Left lung (tissue), 10 donors: Measurements from ENCODE around the gene OPHN1. TPM values are rescaled to one million over a fixed set of nuclear protein-coding genes. Genes with fewer than 3 reads are reported as not detected.

Source experiments
- ATAC-seq: fragments of 200-7000 bp; cut with Tn5 transposase; one replicate; pipeline ENCODE4 v1.9.1; 2020; ENCODE audit warnings: moderate library complexity
- DNase-seq, 4 donors: peaks; one replicate each; pipeline ENCODE4 v3.0.0-alpha.2; 2013 to 2020
- H3K27ac ChIP-seq, 2 donors: fragments of 200-600 bp; sonication (generic) in 1 of 2; one replicate each; pipeline versions ENCODE4 v1.5.0 to v1.8.0; 2020 to 2021
- H3K27me3 ChIP-seq, 2 donors: fragments of 200-600 bp; sonication (generic) in 1 of 2; one replicate each; pipeline versions ENCODE4 v1.5.0 to v1.8.0; 2020 to 2021
- H3K36me3 ChIP-seq, 2 donors: fragments of 200-600 bp; sonication (generic) in 1 of 2; one replicate each; pipeline versions ENCODE4 v1.5.0 to v1.8.0; 2020 to 2021
- H3K4me1 ChIP-seq, 2 donors: fragments of 200-600 bp; one replicate each; pipeline ENCODE4 v1.8.0; 2021
- H3K4me3 ChIP-seq, 2 donors: fragments of 200-600 bp; sonication (generic) in 1 of 2; one replicate each; pipeline versions ENCODE4 v1.5.0 to v1.8.0; 2020 to 2021; ENCODE audit warnings: mild to moderate bottlenecking in 1 of 2
- H3K9me3 ChIP-seq, 2 donors: fragments of 200-600 bp; sonication (generic) in 1 of 2; one replicate each; pipeline versions ENCODE4 v1.5.0 to v1.8.0; 2020 to 2021
- CTCF ChIP-seq, 2 donors: fragments of 200-600 bp; sonication (generic) in 1 of 2; IDR thresholded peaks; one replicate each; pipeline versions ENCODE4 v1.5.0 to v1.8.0; 2021; ENCODE audit warnings: antibody characterized with exemption in 2 of 2
- intact Hi-C, 2 donors: fragments of 100-400 bp; cut with DNase I; formaldehyde crosslinking; loops; one replicate each; pipeline versions ENCODE4 v1.11.2 to v1.14.2; 2022
- polyA plus RNA-seq, 6 donors: library from polyadenylated mRNA; unstranded; fragments of 120-200 nt; gene quantifications; one replicate each; pipeline ENCODE4 v1.2.1, GENCODE V29; 2013; ENCODE audit not compliant: insufficient read length in 6 of 6
- total RNA-seq, 2 donors: library from RNA; stranded (reverse); fragmentation: NEBNext Ultra II Directional; extraction: Animal tissue kit (Norgen Biotek cat#: 25700); gene quantifications; one replicate each; pipeline ENCODE4 v1.2.1, GENCODE V29; 2021
- donor health status: DM: no; HTN: yes; CAD: no.
- donor health status: DM: no; HTN: no; CAD: no.

OPHN1 gene
- total and polyA plus RNA-seq, 8 donors: 6.8 to 13.5 (median 11.3) TPM

GRCh38 chrX:68376373-68376772, 56.9 kb downstream of the OPHN1 start:
- Histone ChIP-seq H3K9me3 (no peaks in the 10 kb centered on the region), H3K4me3 (no peak overlapping the region)
- intact Hi-C loops: no loop called here

GRCh38 chrX:68375803-68376202, 57.5 kb downstream of the OPHN1 start:
- ATAC-seq: no peak
- intact Hi-C loops: no loop called here
- no peak for TF ChIP-seq CTCF (IDR thresholded peaks at IDR 0.05)

More at GRCh38 chrX:68376373-68376772, 56.9 kb downstream of the OPHN1 start:
- no peak for ATAC-seq
- no peaks in the 10 kb centered on the region for H3K36me3 ChIP-seq
- H3K4me1 ChIP-seq: no peaks in the 10 kb centered on the region
- no peak for DNase-seq
- H3K27me3 ChIP-seq: no peaks in the 10 kb centered on the region
- TF ChIP-seq CTCF (IDR thresholded peaks at IDR 0.05): no peak
- H3K27ac ChIP-seq: no peak overlapping the region

GRCh38 chrX:68372665-68373064, 60.6 kb downstream of the OPHN1 start:
- DNase-seq (no peak), ATAC-seq (no peak)
- TF ChIP-seq CTCF (IDR thresholded peaks at IDR 0.05): no peak
- Histone ChIP-seq H3K9me3 (no peaks in the 10 kb centered on the region), H3K4me3 (no peak overlapping the region), H3K36me3 (no peaks in the 10 kb centered on the region), H3K4me1 (no peaks in the 10 kb centered on the region), H3K27me3 (no peaks in the 10 kb centered on the region), H3K27ac (no peak overlapping the region)
- intact Hi-C loops: no loop called here

More at GRCh38 chrX:68375803-68376202, 57.5 kb downstream of the OPHN1 start:
- Histone ChIP-seq H3K36me3 (no peaks in the 10 kb centered on the region), H3K9me3 (no peaks in the 10 kb centered on the region), H3K27ac (no peak overlapping the region), H3K4me1 (no peaks in the 10 kb centered on the region), H3K27me3 (no peaks in the 10 kb centered on the region), H3K4me3 (no peak overlapping the region)
- no peak for DNase-seq

- intact Hi-C loops: no loop called here
- no peak overlapping the region for H3K4me3 ChIP-seq
- no peaks in the 10 kb centered on the region for H3K9me3 ChIP-seq
- no peak for TF ChIP-seq CTCF (IDR thresholded peaks at IDR 0.05)
- H3K27me3 ChIP-seq: no peaks in the 10 kb centered on the region
- no peak for DNase-seq
- H3K4me1 ChIP-seq: no peaks in the 10 kb centered on the region
- ATAC-seq: no peak
- H3K27ac ChIP-seq: no peak overlapping the region
- H3K36me3 ChIP-seq: no peaks in the 10 kb centered on the region
These were observed 63.7 kb downstream of the OPHN1 start for GRCh38 chrX:68369559-68369958.

- no peak overlapping the region for H3K27ac ChIP-seq
- no peaks in the 10 kb centered on the region for H3K9me3 ChIP-seq
- intact Hi-C loops: no loop called here
- H3K36me3 ChIP-seq: no peaks in the 10 kb centered on the region
- no peak overlapping the region for H3K4me3 ChIP-seq
- no peaks in the 10 kb centered on the region for H3K27me3 ChIP-seq
- ATAC-seq: no peak
- TF ChIP-seq CTCF (IDR thresholded peaks at IDR 0.05): no peak
- H3K4me1 ChIP-seq: no peaks in the 10 kb centered on the region
- DNase-seq: peak in 2 of 4 donors; percentile 60 to 75
These were observed 68.0 kb downstream of the OPHN1 start for GRCh38 chrX:68365341-68365740.
